ENCODE measurements around the gene FBXW8.

DNA sequence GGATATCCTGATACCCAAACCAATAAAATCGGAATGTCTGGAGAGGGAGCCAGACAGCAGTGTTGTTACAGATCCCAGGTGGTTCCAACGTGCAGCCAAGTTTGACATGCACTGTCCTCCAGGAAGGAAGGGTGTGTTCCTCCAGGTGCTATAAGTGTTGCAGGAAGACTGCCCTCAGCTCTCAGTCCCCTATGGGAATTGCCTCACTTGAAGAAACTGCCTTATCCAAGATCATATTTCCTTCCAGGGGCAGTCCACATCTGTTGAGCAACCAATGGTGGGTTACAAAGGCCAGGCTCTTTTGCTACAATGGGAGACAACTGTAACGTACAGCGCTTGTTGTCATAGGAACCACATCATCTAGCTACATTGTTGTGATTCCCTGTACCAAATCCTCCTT is 13.3 kb upstream of the FBXW8 start:
- TF ChIP-seq, protein P1, sequence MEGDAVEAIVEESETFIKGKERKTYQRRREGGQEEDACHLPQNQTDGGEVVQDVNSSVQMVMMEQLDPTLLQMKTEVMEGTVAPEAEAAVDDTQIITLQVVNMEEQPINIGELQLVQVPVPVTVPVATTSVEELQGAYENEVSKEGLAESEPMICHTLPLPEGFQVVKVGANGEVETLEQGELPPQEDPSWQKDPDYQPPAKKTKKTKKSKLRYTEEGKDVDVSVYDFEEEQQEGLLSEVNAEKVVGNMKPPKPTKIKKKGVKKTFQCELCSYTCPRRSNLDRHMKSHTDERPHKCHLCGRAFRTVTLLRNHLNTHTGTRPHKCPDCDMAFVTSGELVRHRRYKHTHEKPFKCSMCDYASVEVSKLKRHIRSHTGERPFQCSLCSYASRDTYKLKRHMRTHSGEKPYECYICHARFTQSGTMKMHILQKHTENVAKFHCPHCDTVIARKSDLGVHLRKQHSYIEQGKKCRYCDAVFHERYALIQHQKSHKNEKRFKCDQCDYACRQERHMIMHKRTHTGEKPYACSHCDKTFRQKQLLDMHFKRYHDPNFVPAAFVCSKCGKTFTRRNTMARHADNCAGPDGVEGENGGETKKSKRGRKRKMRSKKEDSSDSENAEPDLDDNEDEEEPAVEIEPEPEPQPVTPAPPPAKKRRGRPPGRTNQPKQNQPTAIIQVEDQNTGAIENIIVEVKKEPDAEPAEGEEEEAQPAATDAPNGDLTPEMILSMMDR (conservative IDR thresholded peaks at IDR 0.05 in 1 of 2, IDR thresholded peaks at IDR 0.05 in 1 of 2; ENCODE audit: low read depth in 1 of 2, low read length in 2 of 2), result no peak
- no peak for TF ChIP-seq EZH2 (IDR thresholded peaks at IDR 0.05; ENCODE audit: low read length, missing control alignments)
